ENCODE data around the gene B4GALT5. TPM values are rescaled to one million over a fixed set of nuclear protein-coding genes. Genes with fewer than 3 reads are reported as not detected.

B4GALT5 gene
- 53.4 to 75.6 TPM (median 68.7 TPM) in 5 replicates for total RNA-seq (2022; extraction: Qiagen RNA extraction)

GRCh38 chr20:49713753-49714712, at the start of gene B4GALT5:
Gene B4GALT5 (minus strand): TSS chr20:49713878. CDS start chr20:49713690, 188 bp downstream.

Other genes starting within 250 kb of the B4GALT5 start
- gene KCNB1, start 231.2 kb downstream of the B4GALT5 start, total RNA-seq (2022; extraction: Qiagen RNA extraction): 2.2 to 4.6 TPM (median 4.0 TPM) in 5 replicates
- gene PTGIS, start 145.7 kb downstream of the B4GALT5 start, total RNA-seq (2022; extraction: Qiagen RNA extraction): 0.02 to 0.07 TPM (median 0.06 TPM) in 3 of 5 replicates, not detected in the others
- 6.4 to 9.9 TPM (median 8.7 TPM) in 5 replicates for gene SLC9A8, start 99.0 kb upstream of the B4GALT5 start, total RNA-seq (2022; extraction: Qiagen RNA extraction)
- gene SPATA2, start 201.7 kb upstream of the B4GALT5 start, total RNA-seq (2022; extraction: Qiagen RNA extraction): 6.2 to 8.9 TPM (median 8.5 TPM) in 5 replicates
- 47.0 to 53.8 TPM (median 50.5 TPM) in 5 replicates for gene RNF114, start 222.5 kb upstream of the B4GALT5 start, total RNA-seq (2022; extraction: Qiagen RNA extraction)

Data from A549 treated with dexamethasone at 1 μM for 4 hours (cell line).